Stomach (tissue), 9 donors: Measurements from ENCODE around the gene LARGE1. TPM values are rescaled to one million over a fixed set of nuclear protein-coding genes. Genes with fewer than 3 reads are reported as not detected.

Experiments used
- DNase-seq, 2 donors: peaks; one replicate each; pipeline versions ENCODE4 v3.0.0 to v3.0.0-alpha.2; 2013 to 2019
- H3K27ac ChIP-seq, 5 donors: fragments of 200-600 bp in 4 of 5; sonication (generic) in 4 of 5; one replicate each; pipeline ENCODE4 v1.5.1; 2013 to 2019; ENCODE audit warnings: mild to moderate bottlenecking in 1 of 5, moderate library complexity in 1 of 5
- H3K27me3 ChIP-seq, 3 donors: fragments of 200-600 bp; sonication (generic); one replicate each; pipeline ENCODE4 v1.5.1; 2017 to 2019; ENCODE audit warnings: mixed run types in 1 of 3
- H3K36me3 ChIP-seq, 4 donors: fragments of 200-600 bp; sonication (generic); 1 replicate in 3 of 4; 2 replicates in 1 of 4; pipeline ENCODE4 v1.5.1; 2016 to 2019
- H3K4me1 ChIP-seq, 4 donors: fragments of 200-600 bp; sonication (generic); one replicate each; pipeline ENCODE4 v1.5.1; 2016 to 2019
- H3K4me3 ChIP-seq, 4 donors: fragments of 200-600 bp; sonication (generic) in 3 of 4; one replicate each; pipeline ENCODE4 v1.5.1; 2016 to 2019; ENCODE audit warnings: mild to moderate bottlenecking in 1 of 4
- H3K9me3 ChIP-seq, 4 donors: fragments of 200-600 bp; sonication (generic); one replicate each; pipeline ENCODE4 v1.5.1; 2016 to 2019
- CTCF ChIP-seq, 7 experiments: fragments of 450-650 bp in 4 of 7; fragments of 200-600 bp in 3 of 7; sonication (generic) in 3 of 7; IDR thresholded peaks; one replicate each; pipeline ENCODE4 v1.5.1; 2016 to 2019; ENCODE audit warnings: antibody characterized with exemption in 7 of 7, control low read depth in 2 of 7, mild to moderate bottlenecking in 1 of 7
- EP300 ChIP-seq: sonication (generic); formaldehyde crosslinking; IDR thresholded peaks from one replicate; pipeline ENCODE4 v1.6.1; 2017; ENCODE audit warnings: antibody characterized with exemption
- POLR2A ChIP-seq, 4 donors: fragments of 450-650 bp; IDR thresholded peaks; one replicate each; pipeline ENCODE4 v1.6.1; 2016; ENCODE audit warnings: antibody characterized with exemption in 4 of 4, control low read depth in 2 of 4, mild to moderate bottlenecking in 1 of 4, moderate library complexity in 1 of 4
- POLR2AphosphoS5 ChIP-seq, 3 donors: sonication (generic); formaldehyde crosslinking; IDR thresholded peaks; one replicate each; pipeline ENCODE4 v1.6.1; 2016; ENCODE audit warnings: antibody characterized with exemption in 3 of 3
- WGBS, 5 donors: extraction: QIAGEN DNeasy Blood & Tissue Kit in 3 of 5; methylation state at CpG; one replicate each; pipeline versions ENCODE4 v1.1.5 to v1.1.7; 2013 to 2018; 5-methylcytosine and 5-hydroxymethylcytosine counted together
- intact Hi-C: fragments of 100-400 bp; cut with DNase I; formaldehyde crosslinking; loops from one replicate; pipeline ENCODE4 v1.15.1; 2023; ENCODE audit warnings: low total_unique reads
- polyA plus RNA-seq, 3 donors: library from polyadenylated mRNA; stranded (reverse); fragments of 200-250 nt; gene quantifications; one replicate each; pipeline ENCODE4 v1.2.3, GENCODE V29; 2013
- total RNA-seq, 5 donors: library from RNA; depleted of rRNA; stranded (reverse); fragments of >200 nt; gene quantifications; one replicate each; pipeline versions ENCODE4 v1.1.0 to v1.2.3, GENCODE V29; 2014 to 2016
- donor health status: healthy with polysubstance abuse.
- donor health status: Bipolar disorder and iron deficiency.
- donor health status: healthy.

Gene LARGE1
- total and polyA plus RNA-seq, 8 donors: 3.5 to 110 (median 51.6) TPM

GRCh38 chr22:33678523-33678922 lies 241.8 kb downstream of the LARGE1 start:
- Histone ChIP-seq H3K4me3 (no peak overlapping the region), H3K9me3 (no peaks in the 10 kb centered on the region), H3K27me3 (no peaks in the 10 kb centered on the region), H3K36me3 (no peaks in the 10 kb centered on the region), H3K4me1 (peaks cover 0 to 10% (median 0%) of the 10 kb centered on the region in 4 donors), H3K27ac (no peak overlapping the region)
- no peak for TF ChIP-seq POLR2A (IDR thresholded peaks at IDR 0.05)
- TF ChIP-seq EP300: no peak
- no peak for TF ChIP-seq POLR2AphosphoS5 (IDR thresholded peaks at IDR 0.05)
- no peak for TF ChIP-seq CTCF (IDR thresholded peaks at IDR 0.05)
- 84 to 91% (median 90%) methylated on average over 11 of the region's 11 CpGs for WGBS, 5 donors
- intact Hi-C loops: no loop called here
- no peak for DNase-seq

GRCh38 chr22:33677536-33677935 lies 242.7 kb downstream of the LARGE1 start:
- WGBS, 5 donors: 64 to 87% (median 74%) methylated on average over 4 of the region's 4 CpGs
- Histone ChIP-seq H3K36me3 (no peaks in the 10 kb centered on the region), H3K27me3 (no peaks in the 10 kb centered on the region), H3K27ac (no peak overlapping the region), H3K4me1 (peaks cover 0 to 10% (median 0%) of the 10 kb centered on the region in 4 donors), H3K4me3 (no peak overlapping the region), H3K9me3 (no peaks in the 10 kb centered on the region)
- DNase-seq: no peak
- no peak for TF ChIP-seq EP300
- TF ChIP-seq POLR2A (IDR thresholded peaks at IDR 0.05): no peak
- intact Hi-C loops: no loop called here

- no peak for DNase-seq
- Histone ChIP-seq H3K9me3 (no peaks in the 10 kb centered on the region), H3K27ac (no peak overlapping the region), H3K36me3 (no peaks in the 10 kb centered on the region), H3K4me1 (peaks cover 0 to 17% (median 3%) of the 10 kb centered on the region in 4 donors), H3K27me3 (no peaks in the 10 kb centered on the region), H3K4me3 (no peak overlapping the region)
- intact Hi-C loops: no loop called here
- 71 to 94% (median 81%) methylated on average over 4 of the region's 4 CpGs for WGBS, 5 donors
- TF ChIP-seq EP300 (no peak), CTCF (IDR thresholded peaks at IDR 0.05) (no peak), POLR2A (IDR thresholded peaks at IDR 0.05) (no peak), POLR2AphosphoS5 (IDR thresholded peaks at IDR 0.05) (no peak)
Measured at GRCh38 chr22:33674357-33674756, 245.9 kb downstream of the LARGE1 start.

- H3K4me1 ChIP-seq: peaks cover 13 to 40% (median 26%) of the 10 kb centered on the region in 4 donors
Measured at GRCh38 chr22:33669746-33670145, 250.5 kb downstream of the LARGE1 start.

More at GRCh38 chr22:33669746-33670145, 250.5 kb downstream of the LARGE1 start:
- Histone ChIP-seq H3K9me3 (no peaks in the 10 kb centered on the region), H3K4me3 (no peak overlapping the region), H3K27ac (no peak overlapping the region), H3K27me3 (no peaks in the 10 kb centered on the region), H3K36me3 (no peaks in the 10 kb centered on the region)
- DNase-seq: no peak
- intact Hi-C loops: no loop called here
- TF ChIP-seq CTCF (IDR thresholded peaks at IDR 0.05) (no peak), EP300 (no peak), POLR2A (IDR thresholded peaks at IDR 0.05) (no peak), POLR2AphosphoS5 (IDR thresholded peaks at IDR 0.05) (no peak)
- 79 to 90% (median 84%) methylated on average over 2 of the region's 2 CpGs for WGBS, 5 donors
